ENCODE data around the gene ZBTB7C.

GRCh38 chr18:47990981-47991380, 418.2 kb downstream of the ZBTB7C start:
- TF ChIP-seq POLR2A (IDR thresholded peaks at IDR 0.05; ENCODE audit: low read depth, low read length) = no peak
- no peak for TF ChIP-seq POLR2AphosphoS5 (IDR thresholded peaks at IDR 0.05; ENCODE audit: low read depth, low read length)
- no peak for TF ChIP-seq TAF1 (IDR thresholded peaks at IDR 0.05; ENCODE audit: low read depth, low read length)

All from GM12891 (cell line).